ENCODE measurements around the gene UBASH3A.

Gene UBASH3A, protein sequence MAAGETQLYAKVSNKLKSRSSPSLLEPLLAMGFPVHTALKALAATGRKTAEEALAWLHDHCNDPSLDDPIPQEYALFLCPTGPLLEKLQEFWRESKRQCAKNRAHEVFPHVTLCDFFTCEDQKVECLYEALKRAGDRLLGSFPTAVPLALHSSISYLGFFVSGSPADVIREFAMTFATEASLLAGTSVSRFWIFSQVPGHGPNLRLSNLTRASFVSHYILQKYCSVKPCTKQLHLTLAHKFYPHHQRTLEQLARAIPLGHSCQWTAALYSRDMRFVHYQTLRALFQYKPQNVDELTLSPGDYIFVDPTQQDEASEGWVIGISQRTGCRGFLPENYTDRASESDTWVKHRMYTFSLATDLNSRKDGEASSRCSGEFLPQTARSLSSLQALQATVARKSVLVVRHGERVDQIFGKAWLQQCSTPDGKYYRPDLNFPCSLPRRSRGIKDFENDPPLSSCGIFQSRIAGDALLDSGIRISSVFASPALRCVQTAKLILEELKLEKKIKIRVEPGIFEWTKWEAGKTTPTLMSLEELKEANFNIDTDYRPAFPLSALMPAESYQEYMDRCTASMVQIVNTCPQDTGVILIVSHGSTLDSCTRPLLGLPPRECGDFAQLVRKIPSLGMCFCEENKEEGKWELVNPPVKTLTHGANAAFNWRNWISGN

DNA sequence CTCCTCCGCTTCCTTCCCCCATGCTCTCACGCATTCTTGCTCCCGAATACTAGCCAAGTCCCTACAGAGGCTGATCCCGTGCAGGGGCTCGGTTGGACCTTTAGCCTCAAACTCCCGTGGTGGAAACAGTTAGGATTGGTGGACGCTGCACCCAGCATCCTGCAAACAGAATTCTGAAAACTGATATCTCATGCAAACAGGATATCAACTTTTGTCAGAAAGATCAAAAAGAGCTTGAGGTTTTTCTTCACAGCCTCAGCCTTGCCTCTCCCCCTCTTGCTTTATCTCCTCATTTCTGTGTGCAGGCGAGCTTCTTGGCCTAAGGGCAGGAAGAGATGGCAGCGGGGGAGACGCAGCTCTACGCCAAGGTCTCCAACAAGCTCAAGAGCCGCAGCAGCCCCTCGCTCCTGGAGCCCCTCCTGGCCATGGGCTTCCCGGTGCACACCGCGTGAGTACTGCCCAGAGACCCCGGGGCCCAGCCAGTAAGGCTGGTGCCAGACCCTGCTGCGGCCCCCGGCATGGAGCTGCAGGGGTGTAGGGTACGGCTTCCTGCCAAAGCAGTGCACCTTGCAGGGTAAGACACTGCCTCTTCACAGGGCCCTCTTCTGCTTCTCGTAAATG lies at the start of gene UBASH3A:
Gene UBASH3A, plus strand, starts transcription at position 292 of the 621 bp plus-strand sequence. Its CDS starts 44 bp downstream, at position 336.
- no peak within 1 kb of the TSS for H3K27ac ChIP-seq
- no peak for TF ChIP-seq ZFX (IDR thresholded peaks at IDR 0.05)
- TF ChIP-seq, protein P1, sequence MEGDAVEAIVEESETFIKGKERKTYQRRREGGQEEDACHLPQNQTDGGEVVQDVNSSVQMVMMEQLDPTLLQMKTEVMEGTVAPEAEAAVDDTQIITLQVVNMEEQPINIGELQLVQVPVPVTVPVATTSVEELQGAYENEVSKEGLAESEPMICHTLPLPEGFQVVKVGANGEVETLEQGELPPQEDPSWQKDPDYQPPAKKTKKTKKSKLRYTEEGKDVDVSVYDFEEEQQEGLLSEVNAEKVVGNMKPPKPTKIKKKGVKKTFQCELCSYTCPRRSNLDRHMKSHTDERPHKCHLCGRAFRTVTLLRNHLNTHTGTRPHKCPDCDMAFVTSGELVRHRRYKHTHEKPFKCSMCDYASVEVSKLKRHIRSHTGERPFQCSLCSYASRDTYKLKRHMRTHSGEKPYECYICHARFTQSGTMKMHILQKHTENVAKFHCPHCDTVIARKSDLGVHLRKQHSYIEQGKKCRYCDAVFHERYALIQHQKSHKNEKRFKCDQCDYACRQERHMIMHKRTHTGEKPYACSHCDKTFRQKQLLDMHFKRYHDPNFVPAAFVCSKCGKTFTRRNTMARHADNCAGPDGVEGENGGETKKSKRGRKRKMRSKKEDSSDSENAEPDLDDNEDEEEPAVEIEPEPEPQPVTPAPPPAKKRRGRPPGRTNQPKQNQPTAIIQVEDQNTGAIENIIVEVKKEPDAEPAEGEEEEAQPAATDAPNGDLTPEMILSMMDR (conservative IDR thresholded peaks at IDR 0.05), result no peak

DNA sequence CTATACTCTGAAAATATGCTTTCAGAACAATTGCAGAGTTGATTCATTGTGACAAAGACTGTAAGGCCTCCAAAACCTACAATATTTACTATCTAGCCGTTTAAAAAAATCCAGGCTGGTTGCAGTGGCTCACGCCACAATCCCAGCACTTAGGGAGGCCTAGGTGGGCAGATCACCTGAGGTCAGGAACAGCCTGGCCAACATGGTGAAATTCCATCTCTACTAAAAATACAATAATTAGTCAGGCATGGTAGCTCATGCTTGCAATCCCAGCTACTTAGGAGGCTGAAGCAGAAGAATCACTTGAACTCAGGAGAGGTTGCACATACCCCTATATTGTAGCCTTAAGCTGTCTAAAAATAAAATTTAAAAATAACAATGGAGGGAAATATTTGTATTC lies 47.7 kb upstream of the UBASH3A start:
- no peak overlapping the region for H3K27ac ChIP-seq
- TF ChIP-seq, protein P1 (conservative IDR thresholded peaks at IDR 0.05), result no peak
- TF ChIP-seq ZFX (IDR thresholded peaks at IDR 0.05), result no peak

DNA sequence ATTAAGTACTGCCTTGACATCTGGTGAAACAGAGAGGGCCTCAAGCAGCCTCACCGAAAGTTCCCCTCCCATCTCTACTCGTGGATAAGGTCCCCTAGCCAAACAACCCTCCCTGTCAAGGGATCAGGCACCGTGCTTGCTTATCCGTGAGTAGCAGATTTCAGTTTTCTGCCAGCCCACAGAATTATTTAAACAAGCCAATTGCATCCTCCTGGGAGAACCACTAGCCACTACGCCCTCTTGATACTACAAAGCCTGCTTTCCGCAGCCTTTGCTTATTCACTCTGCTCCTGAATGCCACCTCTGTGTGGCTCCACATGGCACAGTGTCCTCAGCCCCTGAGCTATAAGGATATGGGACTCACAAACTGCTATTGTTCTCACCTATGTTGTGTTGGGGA lies 47.1 kb upstream of the UBASH3A start:
- TF ChIP-seq ZFX (IDR thresholded peaks at IDR 0.05), result no peak
- TF ChIP-seq, protein P1 (conservative IDR thresholded peaks at IDR 0.05), result no peak
- no peak overlapping the region for H3K27ac ChIP-seq

DNA sequence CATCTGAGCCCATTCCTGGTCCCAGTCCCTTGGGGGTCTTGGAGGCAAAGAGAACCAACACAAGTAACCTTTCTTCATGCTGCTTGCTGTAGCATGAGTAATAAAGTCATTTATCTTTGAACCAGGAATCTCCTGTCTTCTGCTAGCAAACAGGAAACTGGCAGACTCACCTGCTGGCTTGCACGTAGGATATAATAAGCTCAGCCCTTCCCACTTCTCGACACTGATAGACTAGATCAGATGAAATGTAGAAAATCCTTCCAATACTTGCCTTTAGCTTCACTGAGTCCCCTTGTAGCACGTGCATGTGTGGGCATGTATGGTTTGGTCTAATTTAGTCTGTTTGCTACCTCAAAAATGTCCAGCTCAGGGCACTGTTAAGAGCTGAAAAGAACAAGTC lies 46.4 kb upstream of the UBASH3A start:
- H3K27ac ChIP-seq, result no peak overlapping the region

DNA sequence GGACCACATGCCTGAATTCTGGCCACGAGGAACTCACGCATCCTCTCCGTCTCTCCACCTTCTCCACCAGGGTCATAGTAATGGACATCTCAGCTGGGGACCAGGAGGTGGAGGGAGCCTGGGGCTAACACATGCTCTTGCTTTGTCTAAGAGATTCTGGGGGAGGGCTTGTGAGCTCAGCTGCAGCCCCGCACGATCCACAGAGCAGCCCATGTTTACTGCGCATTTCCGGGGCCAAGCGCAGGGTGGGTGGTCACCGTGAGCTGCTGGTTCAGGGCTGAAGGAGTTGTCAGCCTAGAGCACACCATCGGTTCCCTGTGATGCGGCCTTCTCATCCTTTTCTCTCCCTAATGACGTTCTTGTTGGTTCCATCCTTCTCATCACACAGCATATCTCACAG lies 45.4 kb upstream of the UBASH3A start:
- TF ChIP-seq ZFX (IDR thresholded peaks at IDR 0.05), result no peak
- TF ChIP-seq, protein P1 (conservative IDR thresholded peaks at IDR 0.05), result no peak
- no peak overlapping the region for H3K27ac ChIP-seq

More for the DNA sequence above, 46.4 kb upstream of the UBASH3A start:
- TF ChIP-seq ZFX (IDR thresholded peaks at IDR 0.05), result no peak
- TF ChIP-seq, protein P1 (conservative IDR thresholded peaks at IDR 0.05), result no peak

DNA sequence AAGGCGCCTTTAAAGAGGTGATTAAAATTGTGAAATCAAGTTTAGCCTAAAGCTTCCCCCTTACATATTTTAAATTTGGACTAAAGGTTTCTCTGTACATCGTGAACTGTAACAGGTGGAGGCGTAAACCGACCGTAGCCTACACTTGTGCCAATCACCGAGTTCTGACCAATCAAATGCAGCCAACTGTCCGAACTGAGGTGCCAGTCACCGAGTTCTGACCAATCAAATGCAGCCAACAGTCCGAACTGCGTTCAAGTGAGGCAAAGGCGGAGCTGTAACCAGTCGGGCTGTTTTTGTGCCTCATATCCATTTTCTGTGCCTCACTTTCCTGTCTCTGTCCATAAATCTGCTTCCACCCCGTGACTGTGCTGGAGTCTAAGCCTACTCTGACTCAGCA lies 44.8 kb upstream of the UBASH3A start:
- no peak overlapping the region for H3K27ac ChIP-seq
- TF ChIP-seq, protein P1 (conservative IDR thresholded peaks at IDR 0.05), result no peak
- TF ChIP-seq ZFX (IDR thresholded peaks at IDR 0.05), result no peak

DNA sequence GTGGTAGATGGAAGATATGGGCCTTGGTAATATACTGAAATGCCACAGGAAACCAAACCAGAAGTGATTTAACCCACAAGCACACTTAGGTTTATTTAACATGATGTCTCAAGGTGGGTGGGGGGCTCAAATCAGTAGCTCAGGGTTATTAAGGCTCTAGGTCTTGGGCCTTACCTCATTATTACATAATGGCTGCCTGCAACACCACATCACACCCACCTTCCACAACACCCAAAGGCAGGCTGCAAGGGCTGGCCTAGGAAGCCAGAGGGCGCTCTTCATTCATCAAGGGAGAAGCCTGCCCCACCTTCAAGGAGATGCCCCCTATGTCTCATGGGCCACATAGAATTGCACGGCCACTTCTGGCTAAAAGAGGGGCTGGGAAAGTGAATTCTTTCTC lies 43.4 kb upstream of the UBASH3A start:
- TF ChIP-seq ZFX (IDR thresholded peaks at IDR 0.05), result no peak
- TF ChIP-seq, protein P1 (conservative IDR thresholded peaks at IDR 0.05), result no peak
- no peak overlapping the region for H3K27ac ChIP-seq
